K562 (cell line): ENCODE measurements around the gene PCDH9. TPM values are rescaled to one million over a fixed set of nuclear protein-coding genes. Genes with fewer than 3 reads are reported as not detected.

Experiments
- ATAC-seq: fragments of 200-7000 bp; cut with Tn5 transposase; 3 replicates; pipeline ENCODE4 v1.9.1; 2020; ENCODE audit warnings: moderate library complexity
- BruUV-seq: library from RNA; stranded (reverse); fragments of 400-500 nt; replicated peaks from 2 replicates; lab custom pipeline; 2021; lab: Mats Ljungman, UMichigan
- CTCF ChIA-PET: fragments of 300-600 bp; formaldehyde crosslinking; extraction: SDS; loops from one replicate; lab custom pipeline; 2021; ENCODE audit warnings: low intra/inter-chr PET ratio; lab: Yijun Ruan, JAX
- POLR2A ChIA-PET: fragments of 300-600, 350-650 bp; sonication (Branson Sonifier 250); formaldehyde crosslinking; extraction: SDS; loops from one replicate; lab custom pipeline; 2021; ENCODE audit warnings: antibody characterized with exemption, inconsistent platforms; lab: Yijun Ruan, JAX
- DNase-seq, 4 experiments: peaks; one replicate each; pipeline versions ENCODE4 v3.0.0 to v3.0.0-alpha.2; 2011 to 2018; ENCODE audit warnings: low spot score in 3 of 4, mixed read lengths in 3 of 4; ENCODE audit errors: extremely low read depth in 1 of 4
- FAIRE-seq: peaks from 2 replicates; lab custom pipeline; 2011; peaks lifted over from hg19 to GRCh38; lab: Jason Lieb, UNC
- H2AFZ ChIP-seq: 2 replicates; pipeline ENCODE4 v1.6.0; 2011; ENCODE audit warnings: low read depth, low read length, control low read depth, inconsistent platforms
- H3K27ac ChIP-seq: fragments of 200-600 bp; 3 replicates; pipeline ENCODE4 v1.8.0; 2011; ENCODE audit warnings: low read depth, mild to moderate bottlenecking, control low read depth, inconsistent platforms, low read length, moderate library complexity, mixed read lengths; ENCODE audit errors: extremely low read depth
- H3K27me3 ChIP-seq, 2 experiments: fragments of 300-600 bp in 1 of 2; 2 replicates in 1 of 2; 3 replicates in 1 of 2; pipeline versions ENCODE4 v1.6.0 to v1.8.0; 2011; ENCODE audit warnings: inconsistent platforms in 2 of 2, low read length in 2 of 2, mild to moderate bottlenecking in 1 of 2, mixed read lengths in 1 of 2, moderate library complexity in 1 of 2; ENCODE audit not compliant: control insufficient read depth in 2 of 2, insufficient read depth in 2 of 2
- H3K36me3 ChIP-seq: fragments of 300-600 bp; 3 replicates; pipeline ENCODE4 v1.8.0; 2011; ENCODE audit warnings: mild to moderate bottlenecking, low read length, inconsistent platforms; ENCODE audit not compliant: control insufficient read depth, insufficient read depth
- H3K4me1 ChIP-seq, 2 experiments: fragments of 200-600 bp in 1 of 2; replicated peaks in 1 of 2; 2 replicates in 1 of 2; 3 replicates in 1 of 2; pipeline versions ENCODE4 v1.5.1 to v1.8.0; 2011; ENCODE audit warnings: inconsistent platforms in 2 of 2, low read length in 2 of 2, mild to moderate bottlenecking in 1 of 2, mixed read lengths in 1 of 2, moderate library complexity in 1 of 2; ENCODE audit not compliant: control insufficient read depth in 2 of 2, insufficient read depth in 2 of 2
- H3K4me2 ChIP-seq: 2 replicates; pipeline ENCODE4 v1.6.1; 2011; ENCODE audit warnings: low read length, control low read depth, inconsistent platforms, mixed read lengths; ENCODE audit not compliant: insufficient read depth
- H3K4me3 ChIP-seq: fragments of 200-600 bp; sonication (generic), shearing (Covaris generic); 2 replicates; pipeline ENCODE4 v1.5.1; 2016; ENCODE audit warnings: control low read depth, inconsistent platforms
- H3K79me2 ChIP-seq: fragments of 200-600 bp; 3 replicates; pipeline ENCODE4 v1.8.0; 2011; ENCODE audit warnings: low read length, inconsistent platforms; ENCODE audit not compliant: control insufficient read depth, insufficient read depth
- H3K9ac ChIP-seq, 2 experiments: 2 replicates each; pipeline versions ENCODE4 v1.6.0 to v1.6.1; 2011; ENCODE audit warnings: low read depth in 2 of 2, low read length in 2 of 2, control low read depth in 1 of 2, inconsistent platforms in 1 of 2, mild to moderate bottlenecking in 1 of 2, mixed read lengths in 1 of 2; ENCODE audit not compliant: insufficient read depth in 1 of 2
- H3K9me1 ChIP-seq: one replicate; pipeline ENCODE4 v1.6.0; 2011; ENCODE audit warnings: inconsistent platforms, mild to moderate bottlenecking, low read length, moderate library complexity; ENCODE audit not compliant: control insufficient read depth, insufficient read depth
- H3K9me3 ChIP-seq: replicated peaks from 2 replicates; pipeline ENCODE4 v1.5.1; 2011; ENCODE audit warnings: low read depth, low read length, inconsistent platforms; ENCODE audit not compliant: control insufficient read depth, insufficient read depth
- H4K20me1 ChIP-seq: replicated peaks from 2 replicates; pipeline ENCODE4 v1.6.1; 2011; ENCODE audit warnings: low read length, inconsistent platforms, mixed read lengths; ENCODE audit not compliant: control insufficient read depth, insufficient read depth
- C11orf30 ChIP-seq: fragments of 450-650 bp; IDR thresholded peaks from 2 replicates; pipeline ENCODE4 v1.6.1; 2016; ENCODE audit warnings: low read depth, mild to moderate bottlenecking
- NCOA1 ChIP-seq: fragments of 450-650 bp; IDR thresholded peaks from 2 replicates; pipeline ENCODE4 v1.6.1; 2016; ENCODE audit warnings: low read depth
- SPI1 ChIP-seq: IDR thresholded peaks from 2 replicates; pipeline ENCODE4 v1.6.1; 2011; ENCODE audit warnings: low read depth, low read length, control low read depth, borderline replicate concordance
- ZNF316 ChIP-seq: fragments of 450-650 bp; IDR thresholded peaks from 2 replicates; pipeline ENCODE4 v1.6.1; 2016
- ZNF766 ChIP-seq: fragments of 200-800 bp; sonication (Bioruptor generic); conservative IDR thresholded peaks from 2 replicates; pipeline ENCODE4 v1.6.1; 2016; ENCODE audit warnings: missing genetic modification characterization, missing compliant biosample characterization
- WGBS: fragments of 100-300 bp; shearing (Covaris generic); methylation state at CpG from one replicate; pipeline ENCODE4 v1.1.6; 2016; ENCODE audit warnings: low coverage, mixed read lengths; ENCODE audit not compliant: insufficient coverage; ENCODE audit errors: missing lambda C conversion rate; 5-methylcytosine and 5-hydroxymethylcytosine counted together
- in situ Hi-C: fragments of 300-500 bp; cut with MboI; formaldehyde crosslinking; loops from 4 replicates; pipeline ENCODE4 v1.15.0; 2018; ENCODE audit warnings: inconsistent platforms, mixed read lengths
- intact Hi-C: fragments of 100-400 bp; cut with micrococcal nuclease; formaldehyde crosslinking; loops from 2 replicates; pipeline ENCODE4 v1.14.2; 2022
- polyA plus RNA-seq, 8 experiments: library from polyadenylated mRNA; depleted of rRNA in 4 of 8; stranded (reverse) in 5 of 8; unstranded in 3 of 8; fragments of >200 nt; fragmentation: Nextera tagmentation in 2 of 8; fragmentation: Illumina TruSeq in 1 of 8; extraction: Ambion mirVana in 2 of 8; extraction: Trizol in 1 of 8; gene quantifications; 2 replicates each; pipeline versions ENCODE4 v1.2.1 to v1.2.3, GENCODE V29; 2011 to 2014; ENCODE audit warnings: inconsistent platforms in 1 of 8, missing spikeins in 1 of 8
- total RNA-seq, 7 experiments: library from RNA; depleted of rRNA in 6 of 7; stranded (reverse); fragments of >200 nt in 6 of 7; fragmentation: Illumina TruSeq in 2 of 7; extraction: Trizol in 2 of 7; gene quantifications; 2 replicates each; pipeline versions ENCODE4 v1.2.1 to v1.2.3, GENCODE V29; 2011 to 2021; ENCODE audit warnings: low replicate concordance in 1 of 7
- TF ChIP-seq, protein P1 (sequence below): sonication (generic); formaldehyde crosslinking; IDR thresholded peaks from 2 replicates; pipeline ENCODE4 v1.8.1; 2023; ENCODE audit warnings: mild to moderate bottlenecking, missing genetic modification reagents

PCDH9 gene
- total and polyA plus RNA-seq, 9 of the 15 experiments (the other 6 are each of a cell fraction or from before 2014, with no cell fraction given), result 1.1 to 6.7 (median 4.9) TPM

DNA sequence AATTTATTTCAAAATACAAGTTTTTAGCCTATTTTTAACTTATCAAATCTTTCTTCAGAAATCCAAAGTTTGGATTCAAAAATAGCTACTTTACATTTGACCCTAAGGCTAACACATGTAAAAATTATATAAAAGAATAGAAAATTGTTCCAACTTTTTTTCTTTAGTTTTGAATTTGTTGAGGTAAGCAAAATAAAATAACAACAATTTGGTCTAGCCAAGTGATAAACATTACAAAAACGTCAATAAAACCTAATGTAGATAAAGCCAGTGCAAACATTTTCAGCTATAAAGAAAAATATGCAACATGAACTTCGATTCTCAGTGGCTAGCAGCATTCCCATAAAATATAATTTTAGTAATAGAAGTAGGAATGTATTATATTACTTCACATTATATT, 400.3 kb downstream of the PCDH9 start:
- Histone ChIP-seq H3K4me1 (no peaks in the 10 kb centered on the region; a peak in 1 of 5 replicates), H3K79me2 (no peaks in the 10 kb centered on the region), H3K9me3 (no peaks in the 10 kb centered on the region), H3K9ac (no peak overlapping the region), H2AFZ (no peak overlapping the region), H3K27ac (no peak overlapping the region), H3K9me1 (no peaks in the 10 kb centered on the region), H4K20me1 (no peaks in the 10 kb centered on the region), H3K4me3 (no peak overlapping the region), H3K27me3 (no peaks in the 10 kb centered on the region), H3K36me3 (no peaks in the 10 kb centered on the region), H3K4me2 (no peak overlapping the region)
- ATAC-seq, result no peak
- WGBS, result 15% methylated on average over 2 of the region's 2 CpGs
- DNase-seq, result no peak
- intact Hi-C loops (no loop called here), in situ Hi-C loops (no loop called here)
- ChIA-PET POLR2A (no interaction called here), CTCF (no interaction called here)
- BruUV-seq, result no TSS peak
- FAIRE-seq, result no peak
- TF ChIP-seq C11orf30 (peak; percentile 9; the same call in 1 of the 2 replicates), ZNF316 (peak; percentile 48; the same call in 1 of the 2 replicates), ZNF766 (CRISPR knock-in tag) (no peak), SPI1 (no peak), NCOA1 (no peak)
- TF ChIP-seq, protein P1, sequence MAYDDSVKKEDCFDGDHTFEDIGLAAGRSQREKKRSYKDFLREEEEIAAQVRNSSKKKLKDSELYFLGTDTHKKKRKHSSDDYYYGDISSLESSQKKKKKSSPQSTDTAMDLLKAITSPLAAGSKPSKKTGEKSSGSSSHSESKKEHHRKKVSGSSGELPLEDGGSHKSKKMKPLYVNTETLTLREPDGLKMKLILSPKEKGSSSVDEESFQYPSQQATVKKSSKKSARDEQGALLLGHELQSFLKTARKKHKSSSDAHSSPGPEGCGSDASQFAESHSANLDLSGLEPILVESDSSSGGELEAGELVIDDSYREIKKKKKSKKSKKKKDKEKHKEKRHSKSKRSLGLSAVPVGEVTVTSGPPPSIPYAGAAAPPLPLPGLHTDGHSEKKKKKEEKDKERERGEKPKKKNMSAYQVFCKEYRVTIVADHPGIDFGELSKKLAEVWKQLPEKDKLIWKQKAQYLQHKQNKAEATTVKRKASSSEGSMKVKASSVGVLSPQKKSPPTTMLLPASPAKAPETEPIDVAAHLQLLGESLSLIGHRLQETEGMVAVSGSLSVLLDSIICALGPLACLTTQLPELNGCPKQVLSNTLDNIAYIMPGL (CRISPR knock-in tag), result no peak
